Suppressor macrophage (primary cell): ENCODE data around the gene HDAC10.
"Not testable (repeated sequence)": the region's sequence is repeated elsewhere in the genome, so short reads cannot be mapped to it uniquely, and the experiment has no call there.

Experiments
- DNase-seq, 4 experiments: peaks; one replicate each; pipeline ENCODE4 v3.0.0-alpha.2; 2020 to 2022

HDAC10 gene

GRCh38 chr22:50285568-50286229 is 34.6 kb upstream of the HDAC10 start:
- no peak for DNase-seq

GRCh38 chr22:50284479-50284878 is 33.4 kb upstream of the HDAC10 start:
- no peak for DNase-seq

DNA sequence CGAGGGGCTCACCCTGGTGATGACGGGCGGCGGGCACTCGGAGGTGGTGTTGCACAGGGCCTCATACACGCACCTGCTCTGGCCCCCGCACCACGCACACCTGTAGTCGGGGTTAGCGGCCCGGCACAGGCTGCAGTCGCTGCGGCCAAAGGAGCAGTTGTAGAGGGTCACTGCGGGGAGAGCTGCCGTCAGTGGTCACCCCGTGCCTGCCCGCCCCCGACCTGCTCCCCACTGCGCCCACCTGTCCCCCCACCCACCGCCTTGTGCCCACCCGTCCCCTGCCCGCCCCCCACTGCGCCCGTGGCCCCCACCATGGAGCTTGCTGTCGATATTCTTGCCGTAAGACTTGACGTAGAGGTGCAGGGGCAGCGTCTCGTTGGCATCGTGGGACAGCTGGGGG is 32.8 kb upstream of the HDAC10 start:
- DNase-seq: no peak

DNA sequence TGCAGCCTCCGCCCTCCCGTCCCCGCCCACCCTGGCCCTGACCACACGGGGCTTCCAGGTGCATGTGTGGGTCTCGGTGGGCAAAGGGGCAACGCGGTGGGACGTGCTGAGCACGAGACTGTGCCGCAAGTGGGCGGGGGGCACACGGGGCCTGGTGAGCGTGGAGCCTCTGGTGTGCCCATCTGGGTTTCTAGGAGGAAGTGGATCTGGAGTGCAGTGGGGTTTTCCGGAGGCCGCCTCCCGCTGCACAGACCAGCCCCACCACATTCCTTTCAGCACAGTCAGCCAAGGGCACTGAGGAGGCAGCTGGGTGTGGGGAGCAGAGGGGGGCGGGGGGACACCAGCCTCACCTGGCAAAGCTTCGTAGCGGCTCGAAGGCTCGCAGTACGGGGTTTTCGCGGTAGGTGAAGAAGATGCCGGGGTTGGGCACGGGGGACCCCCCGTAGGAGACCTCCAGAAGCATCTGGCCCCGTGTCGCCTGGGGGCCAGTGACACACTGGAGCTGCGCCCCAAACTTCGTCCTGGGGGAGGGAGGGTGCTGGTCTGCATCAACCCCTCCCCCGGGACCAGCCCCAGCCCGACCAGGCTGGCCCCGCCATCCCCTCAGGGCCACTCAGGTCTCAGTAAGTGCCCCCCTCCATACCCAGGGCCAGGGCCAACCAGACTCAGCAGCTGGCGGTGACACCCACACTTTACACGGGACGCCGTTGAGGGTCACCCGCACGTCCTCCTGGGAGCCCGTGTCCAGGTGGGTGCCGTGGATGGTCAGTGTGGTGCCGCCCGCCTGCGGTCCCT is 31.5 kb upstream of the HDAC10 start:
- no peak for DNase-seq

- DNase-seq: no peak
These were observed 30.9 kb upstream of the HDAC10 start for GRCh38 chr22:50281957-50282356.

GRCh38 chr22:50281384-50281760 is 30.3 kb upstream of the HDAC10 start:
- DNase-seq: no peak

- no peak for DNase-seq
These were observed 29.8 kb upstream of the HDAC10 start for GRCh38 chr22:50280708-50281383.

DNA sequence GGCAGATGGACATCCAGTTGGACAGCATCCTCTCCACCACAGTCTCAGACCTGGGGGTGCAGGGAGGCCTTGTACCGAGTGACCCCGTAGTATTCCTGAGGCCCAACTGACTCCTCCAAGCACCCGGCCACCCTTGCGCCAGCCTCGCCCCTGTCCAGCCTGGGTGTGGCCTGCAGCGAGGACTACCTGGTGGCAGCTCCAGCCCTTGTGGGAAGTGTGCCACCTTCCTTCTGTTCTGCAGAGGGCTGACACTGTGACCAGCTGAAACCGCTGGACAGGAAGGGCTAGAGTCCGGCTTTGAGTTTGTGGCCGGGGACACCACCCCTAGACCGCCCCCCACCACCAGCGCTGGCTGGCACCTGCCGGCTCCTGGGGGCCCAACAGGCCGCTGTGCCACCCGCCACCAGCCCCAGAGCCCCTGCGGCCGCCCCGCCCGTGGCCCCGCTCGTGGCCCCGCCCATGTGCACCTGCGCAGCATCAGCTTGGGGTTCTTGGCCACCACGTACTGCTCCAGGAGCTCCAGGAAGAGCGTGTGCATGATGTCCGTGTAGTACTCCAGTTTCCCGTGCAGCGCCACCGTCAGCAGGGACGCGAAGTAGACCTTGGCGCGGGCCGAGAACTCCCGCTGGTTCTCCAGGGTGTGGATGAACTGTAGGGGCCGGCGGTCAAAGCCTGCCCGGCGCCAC is 29.1 kb upstream of the HDAC10 start:
- DNase-seq: no peak

GRCh38 chr22:50278956-50279619 is 28.0 kb upstream of the HDAC10 start:
- DNase-seq: no peak

- no peak for DNase-seq
These were observed 27.4 kb upstream of the HDAC10 start for GRCh38 chr22:50278461-50278860.

DNA sequence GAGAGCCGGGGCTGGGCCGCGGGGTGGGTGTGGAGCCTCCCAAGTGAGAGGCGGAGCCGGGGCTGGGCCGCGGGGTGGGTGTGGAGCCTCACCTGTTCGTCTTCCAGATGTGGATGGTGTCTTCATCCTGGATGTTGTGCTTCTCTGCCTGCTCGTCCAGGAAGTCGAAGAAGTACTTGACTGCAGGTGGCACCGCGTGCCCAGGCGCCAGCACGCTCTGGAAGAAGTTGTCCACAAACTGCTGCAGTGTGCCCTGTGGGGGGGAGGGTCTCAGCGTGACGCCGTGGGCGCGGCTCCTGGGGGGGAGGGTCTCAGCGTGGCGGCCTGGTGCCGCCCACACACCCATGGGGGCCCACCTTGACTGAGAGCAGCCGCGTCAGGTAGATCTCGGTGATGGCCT is 26.7 kb upstream of the HDAC10 start:
- no peak for DNase-seq

- DNase-seq: peak; percentile 69 to 92 (median 83)
These were observed 25.1 kb upstream of the HDAC10 start for GRCh38 chr22:50276143-50276542.

DNA sequence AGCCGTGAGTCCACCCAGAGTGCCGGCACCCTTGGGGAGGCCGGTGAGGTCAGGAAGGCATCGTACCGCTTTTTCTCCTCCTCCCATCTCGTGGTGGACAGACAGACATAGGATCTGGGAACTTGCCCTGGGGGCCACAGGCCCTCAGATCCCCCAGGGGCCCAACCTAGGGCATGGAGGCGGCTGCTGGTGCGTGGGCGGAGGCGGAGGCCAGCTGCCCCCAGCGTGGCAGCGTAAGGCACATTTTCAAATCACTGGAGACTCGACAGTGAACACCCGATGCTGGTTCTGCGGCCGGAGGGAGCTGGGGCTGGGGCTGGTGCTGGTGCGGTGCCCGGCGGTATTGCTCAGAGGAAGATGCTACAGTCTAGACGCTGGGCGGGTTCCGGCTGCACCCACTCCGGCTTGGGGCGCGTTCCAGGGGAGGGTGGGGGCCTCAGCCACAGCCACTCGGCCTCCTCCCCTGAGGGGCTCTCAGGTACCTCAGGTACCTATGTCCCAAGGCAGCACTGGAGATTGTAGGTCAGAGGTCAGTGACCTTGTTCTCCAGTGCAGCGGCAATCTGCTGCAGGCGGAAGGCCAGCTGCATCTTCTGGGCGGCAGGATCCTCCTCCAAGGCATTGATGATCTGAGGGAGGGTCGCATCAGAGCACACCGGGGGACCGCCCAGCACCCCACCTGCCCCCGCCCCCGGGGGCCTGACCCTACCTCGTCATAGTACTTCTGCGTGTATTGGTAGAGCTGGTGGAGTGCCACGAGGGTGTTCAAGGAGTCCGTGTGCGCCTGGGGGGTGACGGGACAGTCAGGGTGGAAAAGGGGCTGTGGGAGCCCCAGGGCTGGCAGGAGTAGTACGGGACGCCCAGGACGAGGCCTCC is 24.4 kb upstream of the HDAC10 start:
- DNase-seq: no peak

DNA sequence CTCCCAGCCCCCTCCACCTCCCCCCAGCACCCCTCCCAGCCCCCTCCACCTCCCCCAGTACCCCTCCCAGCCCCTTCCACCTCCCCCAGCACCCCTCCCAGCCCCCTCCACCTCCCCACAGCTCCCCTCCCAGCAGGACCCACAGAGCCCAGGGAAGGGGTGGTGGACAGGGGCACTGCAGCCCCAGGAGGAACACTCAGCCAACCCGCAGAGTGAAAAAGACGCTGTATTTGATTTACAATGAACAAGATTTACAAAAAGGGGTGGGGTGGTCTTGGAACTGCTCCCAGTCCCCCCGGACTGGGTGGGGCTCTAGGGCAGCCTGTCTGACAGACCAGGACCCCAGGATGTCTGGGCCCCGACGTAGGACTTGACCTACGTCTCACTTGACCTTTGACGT is 23.7 kb upstream of the HDAC10 start:
- DNase-seq: no peak

GRCh38 chr22:50274311-50274710 is 23.2 kb upstream of the HDAC10 start:
- peak; percentile 50 to 71 (median 64) for DNase-seq

GRCh38 chr22:50273781-50274180 is 22.7 kb upstream of the HDAC10 start:
- DNase-seq: not testable (repeated sequence)

DNA sequence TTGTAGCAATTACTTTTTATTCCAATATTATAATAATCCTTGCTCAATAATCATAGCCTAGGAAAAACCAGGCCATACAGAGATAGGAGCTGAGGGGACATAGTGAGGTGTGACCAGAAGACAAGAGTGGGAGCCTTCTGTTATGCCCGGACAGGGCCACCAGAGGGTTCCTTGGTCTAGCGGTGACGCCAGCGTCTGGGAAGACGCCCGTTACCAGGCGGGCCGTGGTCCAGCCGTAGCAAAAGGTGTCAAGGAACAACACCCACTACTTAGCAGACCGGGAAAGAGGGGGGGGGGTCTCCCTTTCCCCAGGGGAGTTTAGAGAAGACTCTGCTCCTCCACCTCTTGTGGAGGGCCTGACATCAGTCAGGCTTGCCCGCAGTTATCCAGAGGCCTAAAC is 22.3 kb upstream of the HDAC10 start:
- not testable (repeated sequence) for DNase-seq

DNA sequence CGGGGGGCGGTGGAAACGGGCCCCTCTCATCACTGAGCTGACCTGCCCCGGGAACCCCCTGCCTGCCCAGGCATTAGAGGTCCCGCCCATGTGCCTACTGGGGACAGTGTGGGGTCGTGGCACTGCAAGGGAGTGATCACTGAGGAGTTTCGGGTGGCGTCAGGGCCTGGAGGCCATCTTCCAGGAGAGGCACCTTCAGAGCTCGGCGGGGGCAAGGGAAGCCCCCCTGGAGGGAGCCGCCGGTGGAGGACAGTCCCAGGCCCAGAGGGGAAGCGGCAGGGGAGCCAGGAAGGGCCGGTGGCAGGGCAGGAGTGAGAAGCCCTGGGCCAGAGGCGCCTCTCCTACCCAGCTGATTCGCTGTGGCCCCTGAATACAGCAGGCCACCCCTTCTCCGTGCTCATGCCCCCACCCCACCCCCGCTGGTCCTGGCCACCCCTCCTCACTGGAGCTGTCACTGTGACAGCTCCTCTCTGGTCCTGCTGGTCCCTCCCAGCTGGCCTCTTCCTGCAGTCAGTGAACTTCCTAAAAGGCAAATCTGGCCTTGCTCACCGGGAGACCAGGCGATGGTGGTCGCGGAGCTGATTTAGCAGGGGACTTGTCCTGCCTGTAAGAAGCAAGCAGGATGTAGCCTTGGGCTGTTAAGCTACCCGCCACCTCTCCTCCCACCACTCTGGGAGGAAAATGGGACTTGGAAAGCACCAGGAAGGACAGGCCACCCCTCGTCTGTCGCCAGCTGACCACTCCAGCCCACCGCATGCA is 21.2 kb upstream of the HDAC10 start:
- peak in 2 of 4 experiments; percentile 18 to 26 for DNase-seq

DNA sequence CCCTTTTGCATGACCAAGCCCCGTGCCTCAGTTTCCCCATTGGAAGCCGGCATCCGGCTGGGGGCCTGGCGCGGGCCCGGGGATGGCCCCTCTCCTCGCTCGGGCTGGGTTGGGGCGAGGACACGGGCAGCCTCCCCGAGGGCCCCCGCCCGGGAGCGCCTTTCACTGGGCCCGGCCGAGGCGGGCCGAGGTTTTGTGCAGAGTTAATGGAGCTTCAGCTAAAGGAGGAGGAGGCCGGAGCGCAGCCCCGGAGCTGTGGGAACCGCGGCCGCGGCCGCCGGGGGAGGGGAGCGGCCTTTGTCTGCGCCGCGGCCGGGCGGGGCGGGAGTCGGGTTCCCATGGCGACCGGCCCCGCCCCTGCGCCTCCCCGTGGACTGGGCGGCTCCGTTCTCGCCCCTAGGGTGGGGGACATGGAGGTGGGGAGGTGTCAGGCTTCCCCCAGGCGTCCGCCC is 20.5 kb upstream of the HDAC10 start:
- DNase-seq: peak; percentile 46 to 82 (median 66)

GRCh38 chr22:50270666-50271394 is 19.8 kb upstream of the HDAC10 start:
- peak; percentile 74 to 90 (median 82) for DNase-seq
